Neural cell (in vitro differentiated cells): ENCODE results near the gene SLC9A3.

ENCODE experiments used
- CTCF ChIP-seq: fragments of 450-650 bp; IDR thresholded peaks from 2 replicates; pipeline ENCODE4 v1.5.1; 2014; ENCODE audit warnings: antibody characterized with exemption, mild to moderate bottlenecking, moderate library complexity; ENCODE audit not compliant: poor library complexity, severe bottlenecking
- EZH2 ChIP-seq: fragments of 200-600, 300-800 bp; shearing (Covaris generic), sonication (generic); IDR thresholded peaks from 2 replicates; pipeline ENCODE4 v1.6.1; 2014; ENCODE audit warnings: antibody characterized with exemption, low read length, borderline replicate concordance, mild to moderate bottlenecking; ENCODE audit not compliant: insufficient read depth, poor library complexity, severe bottlenecking

- TF ChIP-seq EZH2 (no peak), CTCF (no peak)
Measured at GRCh38 chr5:433836-434235, 90.4 kb downstream of the SLC9A3 start.
